ES-I3 (cell line): ENCODE data around the gene FBXL7.

Experiments used
- H3K36me3 ChIP-seq: 2 replicates; pipeline ENCODE4 v1.6.1; 2013; ENCODE audit warnings: mild to moderate bottlenecking, low read length, control low read depth, moderate library complexity; ENCODE audit not compliant: insufficient read depth
- H3K4me1 ChIP-seq: 2 replicates; pipeline ENCODE4 v1.6.1; 2013; ENCODE audit warnings: mild to moderate bottlenecking, control low read depth, low read length; ENCODE audit not compliant: insufficient read depth
- H3K9ac ChIP-seq: 2 replicates; pipeline ENCODE4 v1.6.1; 2013; ENCODE audit warnings: low read depth, mild to moderate bottlenecking, low read length, moderate library complexity
- H3K9me3 ChIP-seq: 2 replicates; pipeline ENCODE4 v1.6.1; 2013; ENCODE audit warnings: mild to moderate bottlenecking, low read length, moderate library complexity; ENCODE audit not compliant: control insufficient read depth, insufficient read depth

Gene FBXL7

DNA sequence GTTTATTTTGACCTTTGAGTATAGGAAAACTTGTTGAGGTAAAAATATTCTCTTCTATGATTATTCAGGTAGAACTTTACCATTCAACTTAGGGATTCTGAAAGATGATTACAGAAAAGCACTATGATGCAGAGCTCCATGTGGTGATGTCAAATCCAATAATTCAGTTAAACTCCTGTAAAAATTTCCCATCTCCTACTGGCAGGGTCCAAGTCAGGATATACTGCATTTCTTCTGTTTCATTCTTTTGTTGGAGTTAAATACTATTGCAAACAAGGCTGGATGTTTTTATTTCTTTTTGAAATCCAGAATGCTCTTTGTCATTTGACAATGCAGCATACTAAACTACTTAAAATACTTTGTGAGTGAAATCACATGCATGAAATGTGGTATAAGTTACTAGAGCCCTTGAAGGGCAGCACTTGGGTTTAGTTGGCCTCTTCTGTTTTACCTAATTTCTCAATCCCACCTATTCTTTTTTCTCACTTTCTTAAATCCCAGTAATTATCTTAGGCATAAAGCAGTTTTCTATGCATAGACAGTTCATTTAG, 204.5 kb downstream of the FBXL7 start:
- Histone ChIP-seq H3K4me1 (peaks cover 22% of the 10 kb centered on the region), H3K9me3 (peaks cover 6% of the 10 kb centered on the region), H3K9ac (no peak overlapping the region), H3K36me3 (no peaks in the 10 kb centered on the region)

DNA sequence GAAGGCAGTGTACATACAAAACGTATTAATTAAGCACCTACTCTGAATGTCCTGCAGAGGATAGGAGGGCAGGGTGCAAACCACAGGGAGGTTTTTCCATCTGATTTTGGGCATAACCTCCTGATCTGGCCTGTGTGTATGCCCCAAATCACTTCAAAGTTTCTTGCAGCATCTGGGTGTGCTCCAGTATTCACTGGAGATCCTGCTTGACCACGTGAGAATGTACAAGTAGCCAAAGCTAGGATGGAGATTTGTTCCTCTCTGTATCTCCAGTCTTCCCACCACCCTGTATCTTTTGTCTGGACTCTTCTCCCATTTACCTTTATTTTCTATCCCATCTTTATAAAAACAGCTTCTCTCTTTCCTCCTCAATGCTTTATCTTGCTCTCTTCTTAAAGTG, 207.7 kb downstream of the FBXL7 start:
- Histone ChIP-seq H3K36me3 (no peaks in the 10 kb centered on the region), H3K4me1 (peaks cover 14% of the 10 kb centered on the region; the same call in 1 of the 2 replicates), H3K9me3 (peaks cover 9% of the 10 kb centered on the region), H3K9ac (no peak overlapping the region)

DNA sequence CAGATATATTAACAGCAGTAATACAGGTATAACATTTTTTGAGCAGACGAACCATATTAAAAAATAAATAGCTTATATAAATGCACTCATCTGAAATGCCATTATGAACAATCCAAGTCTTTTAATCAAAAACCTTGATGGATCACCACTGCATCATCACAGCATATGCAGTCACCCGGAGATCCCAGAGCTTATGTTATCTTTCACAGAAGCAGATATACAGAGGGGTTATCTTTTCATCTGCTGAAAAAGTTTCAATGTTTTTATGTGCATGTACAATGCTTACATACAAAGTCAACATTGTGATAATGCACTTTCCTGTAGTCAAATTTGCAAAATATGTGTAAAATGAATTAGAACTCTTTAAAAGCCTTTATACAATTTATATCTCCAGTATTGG, 211.9 kb downstream of the FBXL7 start:
- Histone ChIP-seq H3K9ac (no peak overlapping the region), H3K9me3 (peaks cover 3% of the 10 kb centered on the region; the same call in 1 of the 2 replicates), H3K4me1 (peaks cover 7% of the 10 kb centered on the region), H3K36me3 (no peaks in the 10 kb centered on the region)

DNA sequence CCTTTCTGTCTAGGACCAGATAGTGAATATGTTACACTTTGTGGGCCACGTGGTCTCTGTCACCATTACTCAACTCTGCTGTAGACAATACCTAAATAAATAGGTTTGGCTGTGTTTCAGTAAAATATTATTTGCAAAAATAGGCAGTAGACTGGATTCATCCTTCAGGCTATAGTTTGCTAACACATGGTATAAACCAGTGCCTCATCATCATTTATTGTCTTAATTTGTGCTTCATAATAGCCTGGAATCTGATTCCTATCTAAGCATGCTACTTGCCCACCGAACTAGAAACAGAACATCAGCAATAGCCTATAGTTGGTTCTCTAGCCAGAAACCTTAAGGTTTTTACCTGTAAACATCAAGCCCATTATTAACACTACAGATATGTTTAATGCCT, 215.6 kb downstream of the FBXL7 start:
- H3K4me1 ChIP-seq, result peaks cover 20% of the 10 kb centered on the region
- H3K9me3 ChIP-seq, result peaks cover 2% of the 10 kb centered on the region; the same call in 1 of the 2 replicates
- no peaks in the 10 kb centered on the region for H3K36me3 ChIP-seq
- H3K9ac ChIP-seq, result no peak overlapping the region

DNA sequence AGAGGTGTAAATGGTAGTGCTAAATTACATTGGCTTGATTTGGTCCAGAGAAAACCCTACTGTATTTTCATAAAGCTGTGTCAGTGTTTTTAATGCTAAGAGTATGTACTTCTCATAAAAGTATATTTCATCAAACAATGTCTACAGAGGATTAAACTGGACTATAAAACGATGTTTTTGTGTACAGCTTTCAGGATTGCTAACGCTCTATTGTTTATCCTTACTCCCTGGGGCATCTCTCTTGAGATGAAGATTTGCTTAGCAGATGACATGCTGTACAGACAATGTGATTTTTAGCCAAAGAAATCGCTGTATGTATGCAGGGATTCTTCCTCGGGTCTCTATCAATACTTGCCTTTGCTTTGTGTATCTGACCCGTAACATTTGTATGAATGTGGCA, 216.0 kb downstream of the FBXL7 start:
- no peak overlapping the region for H3K9ac ChIP-seq
- no peaks in the 10 kb centered on the region for H3K36me3 ChIP-seq
- peaks cover 20% of the 10 kb centered on the region for H3K4me1 ChIP-seq
- no peaks in the 10 kb centered on the region for H3K9me3 ChIP-seq

DNA sequence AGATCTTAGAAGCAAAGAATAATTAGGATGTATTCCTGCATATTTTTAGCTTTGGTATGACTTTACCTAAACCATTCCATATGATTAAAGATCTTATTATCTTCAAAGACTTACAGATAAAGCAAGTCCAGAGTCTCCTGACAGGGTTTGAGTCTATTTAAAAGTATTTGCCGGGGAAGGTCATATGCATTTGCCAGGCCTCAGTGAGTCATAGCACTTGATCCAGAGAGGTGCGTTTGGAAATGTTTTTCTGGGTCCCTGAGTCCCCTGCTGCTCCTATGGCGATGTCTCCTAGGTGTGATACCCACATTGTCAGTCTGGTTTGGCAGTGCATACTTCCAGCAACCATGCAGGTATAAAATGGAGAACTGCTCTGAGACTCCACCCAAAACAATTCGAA, 217.0 kb downstream of the FBXL7 start:
- Histone ChIP-seq H3K9ac (no peak overlapping the region), H3K36me3 (no peaks in the 10 kb centered on the region), H3K4me1 (peaks cover 26% of the 10 kb centered on the region), H3K9me3 (no peaks in the 10 kb centered on the region)

DNA sequence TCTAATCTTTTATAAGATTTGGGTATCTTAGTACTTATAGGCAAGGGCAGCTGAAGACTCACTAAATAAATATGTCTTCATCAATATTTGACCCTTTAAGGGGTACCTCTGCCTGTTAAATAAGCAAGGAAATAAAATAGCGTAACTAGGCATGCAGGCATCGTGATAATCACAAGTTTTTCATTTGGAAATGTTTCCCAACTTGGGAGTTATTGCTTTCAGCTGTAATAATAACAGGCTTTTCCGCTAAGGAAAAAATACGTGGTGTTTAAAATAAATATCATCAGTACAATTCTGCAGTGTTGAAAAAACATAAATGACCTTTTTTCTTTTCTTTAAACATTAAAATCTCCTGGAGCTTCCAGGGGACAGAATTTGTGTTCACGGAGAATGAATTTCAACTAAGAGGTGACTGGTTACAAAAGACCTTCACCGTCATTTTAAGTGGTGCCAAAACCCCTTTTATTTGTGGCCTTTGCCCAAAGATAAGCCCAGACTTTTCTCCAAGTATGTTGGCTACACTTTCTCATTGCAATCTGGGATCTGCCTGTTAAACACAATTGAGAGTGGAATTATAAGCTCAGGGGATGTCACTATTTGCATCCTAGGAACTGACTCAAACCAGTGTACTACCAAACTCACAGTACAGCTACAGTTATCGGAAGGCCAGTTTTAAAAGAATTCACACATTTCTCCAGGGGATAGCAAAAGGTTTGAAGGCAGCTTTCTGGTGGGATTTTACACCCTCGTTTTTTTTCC, 218.6 kb downstream of the FBXL7 start:
- peaks cover 26% of the 10 kb centered on the region for H3K4me1 ChIP-seq
- no peaks in the 10 kb centered on the region for H3K36me3 ChIP-seq
- H3K9me3 ChIP-seq, result no peaks in the 10 kb centered on the region
- no peak overlapping the region for H3K9ac ChIP-seq

DNA sequence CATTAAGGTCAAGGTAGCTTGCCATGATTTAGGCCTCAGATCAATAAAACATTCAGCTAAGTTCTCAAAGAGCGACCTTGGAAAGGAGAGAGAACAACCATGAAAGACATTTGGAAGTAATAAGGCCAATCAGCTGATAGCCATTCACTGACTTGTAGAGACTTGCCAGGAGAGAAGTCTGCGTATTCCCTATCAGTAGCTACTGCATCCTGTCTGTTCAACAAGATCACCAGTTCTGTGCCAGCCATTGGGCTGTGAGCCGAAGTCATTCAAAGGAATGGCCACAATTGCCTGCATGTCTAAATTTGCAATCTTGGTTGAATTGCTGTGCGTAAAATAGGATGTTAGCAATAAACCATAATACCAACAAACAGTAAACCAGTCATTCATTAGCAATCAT, 219.8 kb downstream of the FBXL7 start:
- Histone ChIP-seq H3K9me3 (no peaks in the 10 kb centered on the region), H3K36me3 (no peaks in the 10 kb centered on the region), H3K4me1 (peaks cover 26% of the 10 kb centered on the region), H3K9ac (no peak overlapping the region)

DNA sequence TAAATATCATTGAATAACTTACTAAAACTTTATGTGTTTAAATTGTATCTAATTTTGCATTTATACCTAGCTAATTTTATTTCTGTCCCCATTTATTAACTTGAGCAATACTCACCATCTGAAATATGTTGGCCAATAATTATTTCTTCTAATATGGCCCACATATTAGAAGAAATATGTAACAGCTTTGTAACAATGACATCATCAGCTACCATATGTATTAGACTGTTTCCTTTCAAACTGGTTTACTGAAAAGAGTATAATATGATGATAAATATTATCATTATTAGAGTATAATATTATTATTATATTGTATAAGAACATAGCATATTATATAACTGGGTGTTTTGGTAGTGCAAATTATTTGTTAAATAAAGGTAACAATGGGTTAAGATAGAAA, 220.5 kb downstream of the FBXL7 start:
- Histone ChIP-seq H3K4me1 (peaks cover 26% of the 10 kb centered on the region), H3K36me3 (no peaks in the 10 kb centered on the region), H3K9ac (no peak overlapping the region), H3K9me3 (no peaks in the 10 kb centered on the region)

DNA sequence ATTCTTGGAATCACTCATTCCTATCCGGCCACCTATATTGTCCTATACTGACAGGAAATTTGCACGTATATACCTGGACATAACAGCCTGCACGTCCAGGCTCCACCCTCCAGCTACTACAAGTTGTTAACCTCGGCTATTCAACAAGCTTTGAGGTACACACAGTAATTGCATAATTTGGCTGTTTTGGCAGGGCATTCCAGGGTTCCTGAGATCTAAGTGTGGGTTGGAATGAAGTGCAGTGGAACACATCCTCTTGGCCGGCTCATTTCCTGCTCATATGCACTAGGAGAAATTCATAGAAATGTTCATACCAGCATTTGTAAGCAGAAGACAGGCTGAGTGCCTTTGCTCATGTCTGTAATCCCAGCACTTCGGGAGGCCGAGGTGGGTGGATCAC, 222.3 kb downstream of the FBXL7 start:
- Histone ChIP-seq H3K36me3 (no peaks in the 10 kb centered on the region), H3K9me3 (peaks cover 6% of the 10 kb centered on the region; the same call in 1 of the 2 replicates), H3K9ac (no peak overlapping the region), H3K4me1 (peaks cover 14% of the 10 kb centered on the region; the same call in 1 of the 2 replicates)

DNA sequence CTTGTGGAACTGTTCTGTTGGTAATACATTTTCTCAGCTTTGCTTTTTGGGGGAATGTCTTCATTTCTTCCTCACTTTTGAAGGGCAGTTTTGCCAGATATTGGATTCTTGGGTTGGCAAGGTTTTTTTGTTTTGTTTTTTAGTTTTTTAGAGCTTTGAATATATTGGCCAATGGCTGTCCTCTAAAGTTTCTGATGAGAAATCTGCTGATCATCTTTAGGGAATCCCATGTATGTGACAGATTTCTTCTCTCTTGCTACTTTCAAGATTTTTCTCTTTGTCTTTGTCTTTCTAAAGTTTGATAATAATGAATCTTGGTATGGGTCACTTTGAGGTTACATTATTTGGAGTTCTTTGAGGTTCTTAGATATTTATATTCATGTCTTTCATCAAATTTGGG, 227.4 kb downstream of the FBXL7 start:
- Histone ChIP-seq H3K4me1 (no peaks in the 10 kb centered on the region), H3K9ac (no peak overlapping the region), H3K36me3 (no peaks in the 10 kb centered on the region), H3K9me3 (peaks cover 6% of the 10 kb centered on the region)

DNA sequence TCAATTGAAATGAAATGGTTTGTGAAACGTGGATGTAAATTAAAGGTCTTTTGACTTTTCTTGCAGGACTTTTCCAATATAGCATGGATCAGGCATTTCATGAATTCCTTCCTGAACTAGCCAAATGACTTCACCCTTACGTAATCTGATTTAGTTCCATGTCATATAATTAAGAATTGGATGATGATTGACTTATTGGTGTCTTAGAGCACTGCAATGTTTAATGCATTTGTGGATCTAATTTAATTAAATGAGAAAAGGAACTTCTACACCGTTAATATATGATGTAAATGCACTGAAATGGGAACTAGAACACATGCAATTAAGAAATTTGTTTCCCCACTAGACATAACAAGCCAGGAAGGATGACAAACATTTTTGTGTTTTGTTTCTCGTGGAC, 228.8 kb downstream of the FBXL7 start:
- no peaks in the 10 kb centered on the region for H3K4me1 ChIP-seq
- no peak overlapping the region for H3K9ac ChIP-seq
- H3K36me3 ChIP-seq, result no peaks in the 10 kb centered on the region
- H3K9me3 ChIP-seq, result peaks cover 6% of the 10 kb centered on the region

DNA sequence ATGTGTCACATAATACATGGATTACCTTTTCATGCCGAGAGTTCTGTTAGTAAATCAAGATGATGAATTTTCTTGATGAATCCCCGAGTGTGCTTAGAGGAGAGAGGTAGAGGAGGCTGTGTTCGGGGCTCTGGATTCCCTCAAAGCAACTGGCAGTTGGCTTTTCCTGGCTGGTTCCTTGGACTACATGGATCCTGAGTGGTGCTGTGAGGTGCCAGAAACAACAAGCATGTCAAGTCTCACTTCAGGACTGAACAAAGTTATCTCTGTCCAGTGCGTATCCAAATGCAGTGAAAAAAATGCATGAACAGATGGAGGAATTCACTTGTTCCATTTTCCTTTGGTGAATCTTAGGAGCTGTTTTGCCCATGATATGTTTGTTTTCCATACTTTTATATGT, 231.7 kb downstream of the FBXL7 start:
- no peaks in the 10 kb centered on the region for H3K4me1 ChIP-seq
- no peak overlapping the region for H3K9ac ChIP-seq
- H3K9me3 ChIP-seq, result peaks cover 2% of the 10 kb centered on the region
- no peaks in the 10 kb centered on the region for H3K36me3 ChIP-seq

DNA sequence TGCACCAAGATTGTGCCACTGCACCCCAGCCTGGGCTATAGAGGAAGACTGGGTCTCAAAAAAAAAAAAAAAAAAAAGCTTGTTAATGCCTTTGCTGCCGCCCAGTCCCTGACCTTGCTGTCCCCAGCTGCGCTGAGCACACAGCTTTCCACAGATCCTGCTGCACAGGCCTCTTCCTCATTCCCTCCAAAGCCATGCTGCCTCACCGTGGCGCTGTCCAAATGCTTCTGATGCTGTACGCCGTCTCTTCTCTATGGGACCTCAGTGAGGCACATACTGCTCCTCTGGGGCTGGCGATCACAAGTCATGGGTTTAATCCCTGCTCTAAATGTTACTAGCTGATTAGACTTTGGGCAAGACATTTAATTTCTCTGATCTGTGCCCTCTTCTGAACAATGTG, 234.1 kb downstream of the FBXL7 start:
- Histone ChIP-seq H3K4me1 (no peaks in the 10 kb centered on the region), H3K9ac (no peak overlapping the region), H3K36me3 (no peaks in the 10 kb centered on the region), H3K9me3 (no peaks in the 10 kb centered on the region)

DNA sequence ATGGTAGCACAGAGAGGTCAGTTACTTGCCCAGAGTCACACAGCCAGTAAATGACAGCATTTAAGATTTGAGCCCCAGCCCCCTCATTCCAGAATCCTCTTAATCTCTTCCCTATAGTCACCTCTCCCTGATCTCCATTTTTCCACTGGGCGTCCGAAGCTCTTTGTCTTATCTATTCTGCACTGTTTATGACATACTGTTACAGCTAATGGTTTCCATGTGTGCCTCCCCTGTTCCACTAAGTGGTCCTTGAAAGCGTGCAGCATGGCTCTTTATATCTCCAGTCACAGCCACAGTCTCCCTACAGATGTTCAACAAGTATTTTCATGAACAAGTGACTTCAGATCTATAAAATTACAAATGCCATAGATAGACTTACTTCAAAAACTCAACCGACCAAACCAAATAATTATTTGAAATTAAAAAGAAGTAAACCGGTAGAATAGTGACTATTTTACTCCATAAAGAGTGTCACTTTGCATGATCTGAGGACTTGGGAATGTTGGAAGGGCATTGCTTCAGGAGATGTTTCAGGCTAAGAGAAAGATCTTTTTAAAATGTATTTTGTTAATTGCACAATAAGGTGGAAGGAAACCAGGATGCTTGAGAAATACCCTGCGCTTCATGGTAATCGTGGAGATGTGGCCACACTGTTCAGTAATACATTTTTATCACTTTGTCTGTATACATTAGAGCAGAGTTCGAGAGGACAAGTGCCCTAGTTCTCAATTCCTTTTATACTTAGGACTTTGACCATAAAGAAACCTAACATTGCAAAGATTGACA, 237.2 kb downstream of the FBXL7 start:
- H3K36me3 ChIP-seq, result no peaks in the 10 kb centered on the region
- no peak overlapping the region for H3K9ac ChIP-seq

More for the DNA sequence above, 237.2 kb downstream of the FBXL7 start:
- H3K4me1 ChIP-seq, result no peaks in the 10 kb centered on the region
- H3K9me3 ChIP-seq, result no peaks in the 10 kb centered on the region
